ENCODE results near the gene NTF4.
A peak's percentile ranks its signal among the peaks of the same experiment; 100 is the strongest.

Gene NTF4, protein sequence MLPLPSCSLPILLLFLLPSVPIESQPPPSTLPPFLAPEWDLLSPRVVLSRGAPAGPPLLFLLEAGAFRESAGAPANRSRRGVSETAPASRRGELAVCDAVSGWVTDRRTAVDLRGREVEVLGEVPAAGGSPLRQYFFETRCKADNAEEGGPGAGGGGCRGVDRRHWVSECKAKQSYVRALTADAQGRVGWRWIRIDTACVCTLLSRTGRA

DNA sequence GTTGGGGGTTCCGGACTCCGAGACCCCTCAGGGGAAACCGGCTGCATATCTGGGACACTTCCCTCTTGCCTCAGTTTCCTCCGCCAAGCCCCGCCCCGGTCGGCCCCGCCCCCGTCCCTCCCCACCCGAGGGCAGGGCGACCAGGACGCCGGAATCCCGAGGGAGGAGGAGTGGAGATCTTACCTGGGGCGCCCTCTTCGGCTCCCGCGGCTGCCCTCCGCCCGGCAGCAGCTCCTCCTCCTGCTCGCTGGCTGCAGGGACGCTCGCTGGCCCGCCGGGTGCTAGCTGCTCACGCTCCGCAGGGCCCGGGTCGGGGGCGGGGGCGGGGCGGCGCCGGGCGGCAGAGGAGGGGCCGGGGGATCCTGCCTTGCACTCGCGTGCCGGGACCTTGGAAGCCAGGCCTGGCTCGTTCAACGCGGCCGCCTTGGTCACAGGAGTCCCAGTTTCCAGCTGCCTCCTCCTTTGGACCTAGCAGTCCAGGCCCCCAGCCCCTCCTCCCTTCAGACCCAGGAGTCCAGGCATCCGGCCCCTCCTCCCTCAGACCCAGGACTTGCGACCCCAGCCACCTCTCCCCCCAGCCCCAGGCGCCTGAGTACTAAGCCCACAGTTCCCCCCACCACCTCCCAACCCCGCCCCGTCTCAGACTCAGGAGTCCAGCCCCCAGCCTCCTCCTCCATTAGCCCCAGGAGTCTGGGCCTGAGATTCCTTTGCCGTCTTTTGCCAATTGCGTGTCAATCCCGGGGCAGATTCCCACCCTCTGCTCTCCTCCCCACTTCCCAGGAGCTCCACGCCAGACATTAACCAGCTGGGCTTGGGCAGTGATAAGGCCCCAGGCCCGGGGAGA is at the start of gene NTF4:
TSS of gene NTF4 (minus strand) at position 51 of the 844 bp plus-strand sequence. CDS start 2,821 bp downstream, outside the sequence.
- H3K4me3 ChIP-seq (ENCODE audit: low read depth, low read length): no peak within 1 kb of the TSS
- TF ChIP-seq, protein P1, sequence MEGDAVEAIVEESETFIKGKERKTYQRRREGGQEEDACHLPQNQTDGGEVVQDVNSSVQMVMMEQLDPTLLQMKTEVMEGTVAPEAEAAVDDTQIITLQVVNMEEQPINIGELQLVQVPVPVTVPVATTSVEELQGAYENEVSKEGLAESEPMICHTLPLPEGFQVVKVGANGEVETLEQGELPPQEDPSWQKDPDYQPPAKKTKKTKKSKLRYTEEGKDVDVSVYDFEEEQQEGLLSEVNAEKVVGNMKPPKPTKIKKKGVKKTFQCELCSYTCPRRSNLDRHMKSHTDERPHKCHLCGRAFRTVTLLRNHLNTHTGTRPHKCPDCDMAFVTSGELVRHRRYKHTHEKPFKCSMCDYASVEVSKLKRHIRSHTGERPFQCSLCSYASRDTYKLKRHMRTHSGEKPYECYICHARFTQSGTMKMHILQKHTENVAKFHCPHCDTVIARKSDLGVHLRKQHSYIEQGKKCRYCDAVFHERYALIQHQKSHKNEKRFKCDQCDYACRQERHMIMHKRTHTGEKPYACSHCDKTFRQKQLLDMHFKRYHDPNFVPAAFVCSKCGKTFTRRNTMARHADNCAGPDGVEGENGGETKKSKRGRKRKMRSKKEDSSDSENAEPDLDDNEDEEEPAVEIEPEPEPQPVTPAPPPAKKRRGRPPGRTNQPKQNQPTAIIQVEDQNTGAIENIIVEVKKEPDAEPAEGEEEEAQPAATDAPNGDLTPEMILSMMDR (IDR thresholded peaks at IDR 0.05; ENCODE audit: borderline replicate concordance, insufficient read depth, low read depth, low read length): no peak

DNA sequence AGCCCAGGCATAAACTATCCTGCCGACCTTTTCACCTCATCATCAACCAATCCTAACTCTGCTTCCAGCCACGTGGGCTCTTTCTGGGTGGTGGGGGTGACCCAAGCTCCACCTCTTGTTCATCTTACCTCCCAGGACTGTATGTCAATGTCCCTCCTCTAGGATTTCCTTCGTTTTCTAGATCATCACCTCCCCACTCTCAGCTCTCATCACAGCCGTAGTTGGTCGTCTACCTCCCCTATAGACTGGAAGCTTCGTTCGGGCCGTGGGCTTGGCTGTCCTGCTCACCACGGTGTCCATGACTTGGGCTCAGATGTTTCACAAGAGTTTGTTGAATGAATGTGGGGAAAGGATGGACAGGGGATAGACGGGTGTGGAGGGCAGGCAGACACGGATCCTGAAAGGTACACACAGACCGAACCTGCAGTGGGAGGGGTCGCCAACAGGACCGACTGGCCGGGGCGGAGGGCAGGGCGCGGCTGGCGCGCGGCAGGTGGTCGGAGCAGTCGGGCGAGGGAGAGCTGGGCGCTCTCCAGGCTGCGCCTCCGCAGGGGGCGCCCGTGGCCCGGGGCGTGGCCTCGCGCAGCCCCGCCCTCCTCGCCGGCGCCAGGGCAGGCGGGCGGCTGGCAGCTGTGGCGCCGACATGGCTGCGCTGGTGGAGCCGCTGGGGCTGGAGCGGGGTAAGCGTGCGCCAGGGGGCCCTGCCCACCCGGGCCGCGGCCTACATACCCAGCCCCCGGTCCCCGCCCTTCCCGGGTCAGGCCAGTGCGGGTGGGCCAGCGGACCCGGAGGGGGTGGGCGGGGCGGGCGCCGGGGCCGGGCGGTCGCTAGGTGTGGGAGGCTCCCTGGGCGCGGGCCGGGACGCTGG is 49.4 kb upstream of the NTF4 start, which contains the start of gene LIN7B:
TSS of gene LIN7B (plus strand) at position 609 of the 868 bp plus-strand sequence. CDS start at position 644, 35 bp downstream.
- peak within 1 kb of the TSS; percentile 71 for H3K4me3 ChIP-seq (ENCODE audit: low read depth, low read length)
- TF ChIP-seq, protein P1 (IDR thresholded peaks at IDR 0.05; ENCODE audit: borderline replicate concordance, insufficient read depth, low read depth, low read length): peak; percentile 81

DNA sequence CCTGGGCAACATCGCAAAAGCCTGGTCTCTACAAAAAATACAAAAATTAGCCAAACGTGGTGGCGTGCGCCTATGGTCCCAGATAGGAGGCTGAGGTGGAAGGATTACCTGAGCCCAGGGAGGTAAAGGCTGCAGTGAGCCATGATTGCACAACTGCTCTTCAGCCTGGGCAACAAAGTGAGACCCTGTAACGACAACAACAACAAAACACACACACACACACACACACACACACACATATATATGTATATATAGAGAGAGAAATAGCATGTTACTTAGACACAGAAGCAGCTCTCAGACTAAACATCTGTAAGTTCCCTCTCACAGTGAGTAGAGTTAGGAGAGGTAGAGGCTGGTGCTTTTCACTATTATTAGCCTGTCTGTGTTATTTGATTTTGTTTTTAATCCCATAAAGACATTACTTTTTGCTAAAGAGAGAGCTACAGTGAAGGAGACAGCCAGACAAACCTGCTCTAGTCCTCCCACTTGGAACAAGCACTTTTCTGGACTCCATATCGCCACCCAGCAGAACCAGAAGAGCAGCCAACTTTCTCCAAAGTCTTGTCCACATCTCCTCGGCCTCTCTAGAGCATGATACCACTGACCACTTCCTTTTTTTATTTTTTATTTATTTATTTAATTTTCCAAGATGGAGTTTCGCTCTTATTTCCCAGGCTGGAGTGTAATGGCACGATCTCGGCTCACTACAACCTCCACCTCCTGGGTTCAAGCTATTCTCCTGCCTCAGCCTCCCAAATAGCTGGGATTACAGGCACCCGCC is 46.8 kb upstream of the NTF4 start:
- no peak overlapping the region for H3K4me3 ChIP-seq (ENCODE audit: low read depth, low read length)
- TF ChIP-seq, protein P1 (IDR thresholded peaks at IDR 0.05; ENCODE audit: borderline replicate concordance, insufficient read depth, low read depth, low read length): no peak

DNA sequence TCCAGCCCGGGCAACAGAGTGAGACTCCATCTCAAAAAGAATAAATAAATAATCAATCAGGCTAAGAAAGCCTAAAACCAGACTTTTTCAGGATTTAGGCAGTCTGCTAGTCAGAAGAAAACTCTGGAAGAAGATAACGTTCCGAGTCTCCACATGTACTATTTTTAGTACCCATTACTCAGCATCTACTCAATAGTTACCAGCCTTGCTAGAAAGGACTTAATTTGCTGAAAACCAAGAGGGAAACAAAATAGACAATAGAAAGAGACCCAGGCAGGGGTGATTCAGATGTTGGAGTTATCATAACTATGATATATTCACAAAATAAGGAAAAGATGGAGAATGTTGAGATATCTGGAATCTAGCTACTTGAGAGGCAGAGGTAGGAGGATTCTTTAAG is 45.9 kb upstream of the NTF4 start:
- no peak overlapping the region for H3K4me3 ChIP-seq (ENCODE audit: low read depth, low read length)
- TF ChIP-seq, protein P1 (IDR thresholded peaks at IDR 0.05; ENCODE audit: borderline replicate concordance, insufficient read depth, low read depth, low read length): no peak

DNA sequence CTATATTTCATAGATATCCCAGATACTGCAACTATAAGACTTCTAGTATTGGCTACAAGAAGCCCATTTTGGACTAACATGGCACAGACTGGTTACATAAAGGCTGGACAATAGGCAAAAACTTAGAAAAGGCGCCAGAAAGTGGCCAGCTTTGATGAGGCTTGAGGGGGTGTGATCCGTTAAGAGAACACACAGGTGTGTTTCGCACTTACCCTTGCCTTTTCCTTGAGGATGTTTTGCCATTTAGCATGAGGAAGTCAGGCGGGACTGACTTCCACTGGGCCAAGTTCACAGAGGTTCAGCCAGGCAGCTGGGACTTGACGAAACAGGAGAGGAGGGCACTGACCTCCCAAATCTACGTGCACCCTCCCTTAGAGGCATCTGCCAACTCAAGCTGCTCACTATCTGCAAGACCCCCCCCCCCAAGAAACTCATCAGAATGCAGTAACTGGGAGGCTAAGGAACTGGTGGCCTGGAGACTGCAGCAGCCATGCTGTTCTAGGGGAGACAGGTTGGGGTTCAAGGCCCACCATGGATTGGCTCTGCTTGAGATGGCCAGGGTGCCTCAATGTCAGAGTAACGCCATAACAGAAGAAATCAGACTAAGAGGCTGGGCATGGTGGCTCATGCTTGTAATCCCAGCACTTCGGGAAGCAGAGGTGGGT is 45.1 kb upstream of the NTF4 start:
- TF ChIP-seq, protein P1 (IDR thresholded peaks at IDR 0.05; ENCODE audit: borderline replicate concordance, insufficient read depth, low read depth, low read length): no peak
- no peak overlapping the region for H3K4me3 ChIP-seq (ENCODE audit: low read depth, low read length)

DNA sequence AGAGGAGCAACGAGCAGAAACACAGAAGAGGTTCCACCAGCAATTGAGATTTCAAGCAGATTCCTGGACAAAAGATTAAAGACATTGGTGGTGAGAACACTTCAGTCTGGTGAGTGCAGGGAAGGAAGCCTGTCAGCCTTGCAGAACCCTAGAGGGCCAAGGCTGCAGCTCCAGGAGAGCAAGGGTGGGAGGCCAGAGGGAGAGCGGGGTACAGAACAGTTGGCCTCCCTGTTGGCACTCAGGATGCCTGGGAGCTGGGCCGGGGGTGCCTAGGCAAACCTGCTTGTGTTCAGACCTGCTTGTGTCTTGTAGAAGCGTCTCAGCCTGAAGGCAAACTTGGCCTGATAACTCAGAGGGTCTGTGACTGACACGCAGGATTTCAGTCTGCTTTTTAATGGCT is 44.4 kb upstream of the NTF4 start:
- TF ChIP-seq, protein P1 (IDR thresholded peaks at IDR 0.05; ENCODE audit: borderline replicate concordance, insufficient read depth, low read depth, low read length): no peak
- H3K4me3 ChIP-seq (ENCODE audit: low read depth, low read length): no peak overlapping the region
